Hematopoietic multipotent progenitor cell (in vitro differentiated cells): ENCODE measurements around the gene RNASET2. TPM values are rescaled to one million over a fixed set of nuclear protein-coding genes. Genes with fewer than 3 reads are reported as not detected.
"Not testable (repeated sequence)": the region's sequence is repeated elsewhere in the genome, so short reads cannot be mapped to it uniquely, and the experiment has no call there.

Experiments
- DNase-seq, 3 donors: peaks; one replicate each; pipeline ENCODE4 v3.0.0-alpha.2; 2011 to 2015; ENCODE audit warnings: low read depth in 2 of 3, low spot score in 2 of 3
- total RNA-seq: library from RNA; depleted of rRNA; stranded (reverse); fragments of >200 nt; gene quantifications from one replicate; pipeline ENCODE4 v1.2.3, GENCODE V29; 2012

Gene RNASET2
- total RNA-seq, 1 donor: 27.2 TPM

DNA sequence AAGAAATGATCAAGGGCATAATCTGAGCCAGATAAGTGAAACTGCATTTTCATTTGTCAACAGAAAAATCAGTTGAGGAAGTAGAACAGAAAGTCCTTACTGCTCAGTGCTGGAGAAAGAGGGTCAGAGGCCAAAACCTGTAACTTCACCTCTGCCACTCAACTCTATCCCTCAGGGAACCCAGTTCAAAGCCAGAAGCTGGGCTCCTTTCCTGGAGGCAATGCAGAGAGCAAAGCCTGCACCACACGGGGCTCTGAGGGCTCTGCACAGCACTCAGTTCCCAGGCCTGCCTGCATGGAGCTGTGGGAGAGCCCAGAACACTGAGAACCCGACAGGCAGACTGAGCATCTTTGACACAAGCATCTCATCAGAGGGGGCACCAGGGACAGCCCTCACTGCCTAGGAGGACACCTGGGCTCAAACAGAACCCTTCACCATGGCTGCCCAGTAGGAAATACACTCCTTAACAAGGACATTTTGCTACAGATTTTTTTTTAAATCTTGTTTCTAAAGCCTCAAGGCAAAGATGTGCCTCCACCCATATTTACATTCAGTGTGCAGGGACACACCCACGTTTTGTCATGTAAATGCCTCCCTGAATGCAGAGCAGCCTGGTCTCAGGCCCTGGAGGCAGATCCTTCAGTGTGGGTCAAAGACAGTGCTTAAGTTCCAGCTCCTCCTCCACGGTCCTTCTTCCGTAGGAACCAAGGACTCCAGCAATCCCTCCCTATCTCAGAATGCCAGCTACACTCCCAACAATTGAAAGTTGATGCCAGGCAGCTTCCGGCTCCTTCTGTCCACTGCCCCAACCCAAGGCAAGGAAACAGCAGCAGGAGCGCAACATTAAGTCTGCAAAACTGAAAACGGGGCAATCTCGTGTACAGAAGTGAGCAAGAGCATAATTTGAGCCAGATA lies 6.6 kb downstream of the RNASET2 start:
- DNase-seq: no peak

DNA sequence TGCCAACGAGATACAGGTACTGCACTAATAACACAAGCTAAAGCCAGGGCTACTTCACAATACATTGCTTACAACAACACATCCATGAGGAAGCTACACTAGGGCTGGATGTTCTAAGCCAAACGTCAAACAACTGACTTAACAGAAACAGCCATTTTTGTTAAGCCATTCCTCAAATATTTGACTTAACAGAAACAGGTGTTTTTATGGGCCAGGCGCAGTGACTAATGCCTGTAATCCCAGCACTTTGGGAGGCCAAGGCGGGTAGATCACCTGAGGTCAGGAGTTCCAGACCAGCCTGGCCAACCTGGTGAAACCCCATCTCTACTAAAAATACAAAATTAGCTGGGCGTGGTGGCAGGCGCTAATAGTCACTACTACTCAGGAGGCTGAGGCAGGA lies 7.6 kb downstream of the RNASET2 start:
- DNase-seq: not testable (repeated sequence)

DNA sequence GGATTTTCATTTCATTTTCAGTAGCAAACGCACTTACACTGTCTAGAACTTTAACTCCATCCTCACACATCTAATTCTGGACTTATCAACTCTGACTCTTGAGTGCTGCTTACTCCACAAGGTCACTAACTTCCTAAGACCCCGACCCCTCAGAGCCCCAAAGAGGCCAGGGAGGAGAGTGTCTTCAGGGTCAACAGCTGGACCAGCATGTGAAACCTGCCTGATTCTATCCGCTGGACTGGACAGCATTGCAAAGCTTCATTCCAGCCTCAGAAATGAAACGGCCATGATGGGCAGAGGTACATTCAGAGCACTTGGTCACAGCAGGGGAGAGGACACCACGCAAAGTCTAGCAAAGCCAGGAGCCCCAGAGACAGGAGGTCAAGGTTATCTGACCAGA lies 9.1 kb downstream of the RNASET2 start:
- DNase-seq: no peak

DNA sequence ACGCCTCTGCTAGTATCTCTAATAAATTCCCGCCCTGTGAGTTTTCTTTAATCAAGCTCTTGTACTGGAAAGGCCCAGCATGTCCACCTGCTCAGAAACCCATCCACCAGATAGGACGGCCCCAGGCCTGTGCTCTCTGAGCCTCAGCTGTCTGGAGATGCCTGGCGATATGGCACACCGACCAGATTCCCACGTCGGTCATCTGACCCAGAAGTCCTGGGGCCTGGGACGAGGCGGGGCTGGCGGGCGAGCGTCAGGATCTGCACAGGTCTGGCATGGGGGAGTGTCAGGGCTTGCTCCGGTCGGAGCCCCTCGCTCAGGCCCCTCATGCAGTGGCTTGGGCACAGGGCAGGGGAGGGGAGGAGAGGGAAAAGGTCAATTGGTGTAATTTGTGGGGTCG lies 10.2 kb downstream of the RNASET2 start:
- DNase-seq: no peak

DNA sequence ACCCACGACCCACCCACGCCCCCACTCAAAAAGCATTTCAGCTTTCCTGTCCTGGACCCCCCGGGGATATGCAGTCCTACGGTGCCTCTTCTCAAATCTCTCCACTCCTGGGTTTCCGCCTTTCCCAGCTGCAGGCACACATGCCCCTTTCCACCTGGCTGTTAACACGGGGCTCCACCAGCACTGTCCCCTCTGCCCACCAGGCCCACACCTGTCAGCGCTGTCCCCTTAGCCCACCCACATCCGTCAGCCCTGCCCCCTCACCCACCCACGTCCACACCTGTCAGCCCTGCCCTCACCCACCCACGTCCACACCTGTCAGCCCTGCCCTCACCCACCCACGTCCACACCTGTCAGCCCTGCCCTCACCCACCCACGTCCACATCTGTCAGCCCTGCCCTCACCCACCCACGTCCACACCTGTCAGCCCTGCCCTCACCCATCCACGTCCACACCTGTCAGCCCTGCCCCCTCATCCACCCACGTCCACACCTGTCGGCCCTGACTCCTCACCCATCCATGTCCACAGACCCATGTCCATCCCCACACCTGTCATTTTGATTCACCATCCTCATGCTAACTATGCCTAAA lies 11.6 kb downstream of the RNASET2 start:
- no peak for DNase-seq

DNA sequence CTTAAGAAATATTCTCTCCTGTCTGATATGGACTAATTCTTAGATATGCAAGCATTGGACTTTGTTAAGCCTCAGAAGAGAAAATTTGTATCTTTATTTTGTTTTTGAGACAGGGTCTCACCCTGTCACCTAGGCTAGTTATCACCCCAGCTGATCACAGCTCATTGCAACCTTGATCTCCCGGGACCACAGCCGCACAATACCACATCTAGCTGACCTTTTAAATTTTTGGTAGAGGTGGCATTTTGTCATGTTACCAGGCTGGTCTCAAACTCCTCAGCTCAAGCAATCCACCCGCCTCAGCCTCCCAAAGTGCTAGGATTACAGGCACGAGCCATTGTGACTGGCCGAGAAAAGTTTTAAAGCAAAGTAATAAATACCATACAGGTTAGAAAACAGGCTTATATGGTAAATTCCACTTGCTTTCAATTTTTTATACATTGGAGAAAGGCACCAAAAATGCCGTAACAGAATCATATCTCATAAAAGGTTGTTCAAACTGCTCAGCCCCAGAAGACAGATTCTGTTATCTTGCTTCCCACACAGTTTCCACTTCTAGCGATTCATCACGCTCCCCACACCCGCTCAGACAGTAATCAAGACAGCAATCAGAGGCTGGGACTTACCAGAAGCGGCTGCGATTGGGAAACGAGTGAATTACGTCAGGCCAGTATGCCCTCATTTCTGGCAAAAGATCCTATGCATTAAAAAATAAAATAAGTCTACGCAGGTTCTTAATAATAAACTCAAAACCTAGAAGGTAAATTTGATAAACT lies 13.8 kb downstream of the RNASET2 start:
- peak in 2 of 3 donors; percentile 87 to 98 for DNase-seq

DNA sequence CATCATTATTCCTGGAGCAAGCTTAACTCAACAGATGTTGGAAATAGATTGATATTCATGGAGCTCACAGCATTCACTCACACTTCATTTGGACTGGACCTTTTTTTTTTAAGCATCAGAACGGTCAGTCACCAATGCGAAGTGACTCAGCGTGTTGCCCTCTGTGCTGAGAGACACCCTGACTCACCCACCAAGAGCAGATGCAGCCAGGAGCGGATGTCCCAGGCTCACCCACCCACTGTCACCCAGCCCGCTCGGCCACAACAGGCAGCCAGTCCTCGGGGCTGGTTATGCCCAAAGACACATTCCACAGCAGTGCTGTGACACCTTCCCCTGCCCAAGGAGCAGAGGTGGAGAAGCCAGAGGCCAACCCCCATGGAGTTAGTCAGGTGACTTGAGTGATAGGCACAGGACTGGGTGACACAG lies 15.7 kb downstream of the RNASET2 start:
- no peak for DNase-seq

DNA sequence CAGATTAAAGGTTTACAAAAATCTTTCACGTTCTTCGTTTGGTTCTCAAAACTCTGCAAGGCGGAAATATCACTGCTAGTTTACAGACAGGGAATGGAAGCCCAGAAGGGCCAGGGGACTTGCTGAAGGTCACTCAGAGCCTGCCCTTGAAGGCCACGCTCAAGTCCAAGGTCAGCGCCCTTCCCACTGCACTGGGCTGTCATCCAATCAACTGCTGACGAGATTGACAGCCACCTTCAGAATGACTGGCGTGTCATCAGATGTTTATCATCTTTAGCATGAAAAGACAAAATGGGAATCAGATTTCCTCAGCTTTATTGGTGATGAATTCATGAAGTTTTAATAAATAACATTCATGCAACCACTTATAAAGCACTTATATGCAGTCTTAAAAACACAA lies 16.5 kb downstream of the RNASET2 start:
- DNase-seq: no peak

DNA sequence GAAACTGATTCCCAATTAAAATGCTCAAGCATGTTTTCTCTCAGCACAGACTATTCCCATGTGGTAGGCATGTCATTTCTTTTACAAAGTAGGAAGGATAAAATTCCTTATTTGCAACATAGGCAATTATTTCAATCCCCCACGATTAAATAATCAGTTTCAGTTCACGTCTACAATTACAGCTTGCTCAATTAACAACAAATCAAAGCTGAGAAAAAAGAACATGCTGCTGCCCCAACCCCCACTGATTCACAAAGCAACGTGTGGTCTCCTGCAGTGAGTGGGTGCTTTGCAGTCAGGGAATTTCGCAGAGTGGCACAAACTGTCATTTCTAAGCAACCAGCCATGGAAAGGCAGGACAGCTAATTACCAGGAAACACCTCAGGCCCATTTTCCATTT lies 17.0 kb downstream of the RNASET2 start:
- DNase-seq: no peak

DNA sequence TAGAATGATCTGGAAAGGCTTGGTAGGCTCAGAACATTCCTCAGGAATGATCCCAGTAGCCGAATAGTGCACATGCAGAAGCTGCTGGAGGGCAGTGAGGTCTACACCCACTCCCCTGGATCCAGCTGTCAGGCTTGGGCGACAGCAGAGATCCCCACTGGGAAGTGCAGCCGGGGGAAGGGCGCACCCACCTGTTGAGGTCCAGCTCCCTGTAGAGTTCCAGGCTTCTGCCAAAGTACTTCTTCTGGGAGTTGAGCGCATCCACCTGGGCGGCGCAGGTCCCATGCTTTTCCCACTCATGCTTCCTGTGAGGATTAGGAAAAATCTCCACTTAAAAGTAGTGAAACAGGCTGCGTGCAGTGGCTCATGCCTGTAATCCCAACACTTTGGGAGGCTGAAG lies 17.6 kb downstream of the RNASET2 start:
- no peak for DNase-seq

DNA sequence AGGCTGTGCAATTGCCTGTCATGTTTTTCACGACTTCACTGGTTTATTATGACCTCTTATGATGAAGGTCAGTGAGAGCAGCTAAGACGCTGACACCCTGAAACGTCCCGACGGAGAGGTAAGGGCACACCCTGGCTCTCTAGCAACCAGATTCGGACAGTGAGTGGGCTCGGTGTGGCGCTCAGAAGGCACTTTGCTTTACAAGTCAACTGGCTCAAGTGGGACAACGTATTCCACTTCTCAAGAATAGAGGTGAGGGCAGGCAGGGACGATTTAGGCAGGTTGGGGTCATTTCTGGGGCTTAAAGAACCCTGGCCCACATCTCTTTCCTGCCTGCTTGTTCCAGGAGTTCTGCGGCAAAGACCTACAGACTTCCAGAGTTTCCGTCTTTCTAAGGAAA lies 18.2 kb downstream of the RNASET2 start:
- no peak for DNase-seq

DNA sequence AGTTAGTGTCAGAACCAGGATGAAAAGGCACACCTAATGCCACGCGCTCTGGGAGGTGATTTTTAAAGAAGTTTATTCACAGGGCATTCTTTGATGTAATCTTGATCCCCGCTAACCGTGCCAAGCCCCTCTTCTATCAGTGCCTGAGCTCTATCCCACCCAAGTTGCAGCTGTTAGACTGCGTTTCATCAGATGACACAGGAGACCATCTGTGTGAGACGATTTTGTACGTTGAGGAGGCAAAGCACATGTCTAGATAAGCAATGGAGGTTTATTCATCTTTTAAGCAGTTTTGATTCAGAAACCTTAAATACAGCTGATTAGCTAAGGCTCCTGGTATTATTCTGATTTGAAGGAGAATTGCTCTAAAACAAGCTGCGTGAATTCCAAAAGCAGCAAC lies 18.6 kb downstream of the RNASET2 start:
- DNase-seq: no peak

DNA sequence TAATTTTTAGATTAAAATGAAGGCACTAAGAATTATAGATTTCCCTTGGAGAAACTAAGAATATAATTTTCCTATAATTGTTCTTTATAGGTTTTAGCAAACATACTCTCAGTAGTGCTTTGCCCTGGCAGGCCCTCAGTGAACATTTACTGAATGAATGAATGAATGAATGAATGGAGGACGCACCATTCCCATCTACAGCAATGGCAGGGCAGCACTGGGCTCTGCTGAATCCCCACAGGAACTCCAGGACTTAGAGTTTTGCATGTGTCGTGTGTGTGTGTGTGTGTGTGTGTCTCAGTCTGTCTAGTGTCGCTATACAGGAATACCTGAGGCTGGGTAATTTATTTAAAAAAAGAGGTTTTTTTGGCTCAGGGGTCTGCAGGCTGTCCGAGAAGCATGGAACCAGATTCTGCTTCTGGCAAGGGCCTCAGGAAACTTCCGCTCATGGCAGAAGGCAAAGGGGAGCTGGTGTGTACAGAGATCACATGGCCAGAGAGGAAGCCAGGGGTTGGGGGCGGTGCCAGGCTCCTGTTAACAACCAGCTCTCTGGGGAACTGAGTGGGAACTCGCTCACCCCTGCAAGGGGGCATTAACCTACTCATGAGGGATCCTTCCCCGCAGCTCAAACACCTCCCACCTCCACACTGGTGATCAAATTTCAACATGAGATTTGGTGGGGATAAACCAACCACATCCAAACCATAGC lies 20.1 kb downstream of the RNASET2 start:
- no peak for DNase-seq

DNA sequence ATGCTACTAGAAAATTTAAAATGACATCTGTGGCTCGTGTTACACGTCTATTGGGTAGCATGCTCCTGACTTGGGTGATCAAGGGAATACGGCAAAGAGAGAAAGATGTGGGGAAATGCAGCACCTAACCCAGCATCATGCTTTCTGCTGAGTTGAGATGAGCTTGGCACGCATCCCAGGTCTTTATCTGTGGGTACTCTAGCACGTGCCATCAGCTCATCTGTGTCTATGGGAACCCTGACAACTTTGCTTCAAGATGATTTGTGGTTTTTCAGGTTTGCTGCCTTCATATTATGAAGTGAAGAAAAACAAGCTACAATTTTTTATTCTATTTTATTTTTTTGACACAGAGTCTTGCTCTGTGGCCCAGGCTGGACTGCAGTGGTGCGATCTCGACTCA lies 21.0 kb downstream of the RNASET2 start:
- DNase-seq: peak in 1 of 3 donors; percentile 19

DNA sequence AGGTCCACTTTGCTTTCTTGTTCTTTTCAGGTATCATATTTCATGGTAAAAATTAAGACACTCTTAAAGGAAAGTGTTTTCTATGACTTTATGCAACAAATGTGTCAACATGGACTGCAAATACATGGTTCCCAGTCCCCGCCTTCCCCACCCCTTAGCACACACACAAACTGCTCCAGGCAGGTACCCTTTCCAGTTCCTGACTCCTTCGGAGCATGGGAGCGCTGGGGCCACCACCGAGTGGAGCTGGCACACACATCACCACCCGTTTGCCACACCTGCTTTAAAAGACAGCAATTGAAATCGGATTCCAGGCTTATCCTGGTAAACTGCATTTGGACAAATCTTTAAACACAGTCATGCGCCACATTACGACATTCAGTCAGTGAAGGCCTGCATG lies 22.2 kb downstream of the RNASET2 start:
- DNase-seq: no peak

DNA sequence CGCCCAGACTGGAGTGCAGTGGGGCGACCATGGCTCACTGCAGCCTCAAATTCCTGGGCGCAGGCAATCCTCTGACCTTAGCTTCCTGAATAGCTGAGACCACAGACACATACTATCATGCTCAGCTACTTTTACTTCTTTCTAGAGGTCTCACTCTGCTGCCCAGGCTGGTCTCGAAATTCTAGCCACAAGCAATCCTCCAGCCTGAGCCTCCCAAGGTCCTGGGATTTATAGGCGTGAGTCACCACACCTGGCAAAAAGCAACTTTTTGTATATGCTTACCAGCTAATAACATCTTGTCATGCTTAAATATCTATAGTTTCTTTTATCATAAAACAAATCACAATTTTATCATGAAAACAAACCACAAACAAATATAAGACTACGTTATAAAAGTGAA lies 23.0 kb downstream of the RNASET2 start:
- no peak for DNase-seq

DNA sequence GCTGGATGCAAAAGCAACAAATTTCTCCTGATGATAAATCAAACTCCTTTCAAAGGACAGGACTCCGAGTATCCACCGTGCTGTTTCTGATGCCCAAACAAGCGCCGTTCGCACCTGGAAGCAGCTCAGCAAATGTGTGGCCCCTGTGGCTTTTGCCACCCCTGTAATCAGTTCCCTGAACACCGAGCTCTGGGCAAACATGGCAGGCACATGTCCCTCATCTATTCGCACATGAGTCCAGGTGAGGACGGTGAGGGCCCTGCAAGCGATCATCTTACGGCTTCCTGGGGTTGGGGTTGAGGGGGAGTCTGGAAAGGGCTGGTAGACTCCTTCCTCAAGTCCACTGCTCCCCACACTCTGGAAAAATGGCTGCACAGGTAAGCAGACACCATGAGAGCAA lies 23.7 kb downstream of the RNASET2 start:
- no peak for DNase-seq

DNA sequence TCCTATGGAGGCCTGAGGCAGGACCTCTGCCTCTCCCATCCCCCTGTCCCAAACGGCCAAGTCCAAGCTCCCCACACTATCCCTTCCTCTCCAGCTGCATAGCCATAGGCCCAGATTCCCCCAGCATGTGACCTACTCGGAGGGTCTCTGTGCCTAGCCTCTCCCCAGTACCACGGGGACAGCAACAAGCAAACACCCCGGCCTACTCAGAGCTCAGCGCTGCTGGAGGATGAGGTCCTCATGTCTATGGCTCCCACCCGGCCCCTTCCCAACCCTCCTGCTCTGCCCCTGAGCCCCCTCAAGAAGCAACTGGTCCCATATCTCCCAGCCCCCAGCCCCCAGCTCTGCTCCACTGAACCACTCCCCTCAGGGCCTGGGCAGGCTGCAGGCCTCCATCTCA lies 24.2 kb downstream of the RNASET2 start:
- DNase-seq: no peak

DNA sequence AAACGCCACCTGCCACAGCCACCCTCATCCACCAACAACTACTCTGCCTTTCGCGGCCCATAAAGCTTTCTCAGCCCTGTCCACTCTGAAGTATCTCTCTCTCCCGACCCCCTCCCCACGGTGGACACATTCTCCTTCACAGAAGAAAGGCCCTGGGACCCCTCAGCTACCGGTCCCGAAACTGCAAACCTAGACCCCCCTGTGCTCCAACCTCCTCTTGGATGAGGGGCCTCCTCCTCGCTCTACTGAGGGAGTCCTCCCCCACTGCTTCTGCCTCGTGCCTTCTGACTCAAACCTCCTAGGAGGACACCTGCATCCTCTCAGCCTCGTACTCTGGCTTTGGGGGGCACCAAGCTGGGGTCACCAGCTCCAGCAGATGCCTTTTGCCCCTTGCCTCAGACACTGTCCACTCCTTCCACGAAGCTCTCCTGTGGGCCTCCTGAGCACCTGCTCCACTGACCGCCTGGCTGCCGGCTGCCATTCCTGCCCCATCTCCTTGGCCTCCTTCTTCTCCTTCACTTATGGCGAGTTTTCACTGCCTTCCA lies 24.9 kb downstream of the RNASET2 start:
- no peak for DNase-seq

DNA sequence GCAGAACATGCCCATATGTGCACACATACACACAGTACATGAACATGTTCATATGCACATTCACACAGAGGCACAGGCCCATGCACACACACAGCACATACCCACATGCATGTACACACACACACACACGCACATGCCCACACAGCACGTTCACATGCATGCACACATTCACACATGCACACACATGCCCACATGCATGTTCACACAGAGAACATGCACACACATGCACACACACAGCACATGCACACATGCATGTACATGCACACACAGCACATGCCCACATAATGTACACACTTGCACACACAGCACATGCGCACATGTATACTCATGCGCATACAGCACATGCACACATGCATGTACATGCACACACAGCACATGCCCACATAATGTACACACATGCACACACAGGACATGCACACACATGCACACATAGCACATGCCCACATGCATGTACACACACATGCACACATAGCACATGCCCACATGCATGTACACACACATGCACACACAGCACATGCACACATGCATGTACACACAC lies 25.9 kb downstream of the RNASET2 start:
- DNase-seq: no peak
